PFSK-1 (cell line): ENCODE measurements around the gene SORCS3.

Experiments used
- FOXP2 ChIP-seq: optimal IDR thresholded peaks from 2 replicates; pipeline ENCODE3; 2011; ENCODE audit warnings: borderline replicate concordance, control low read depth, inconsistent platforms; ENCODE audit not compliant: insufficient read depth; ENCODE audit errors: extremely low read length, extremely low read depth
- POLR2AphosphoS5 ChIP-seq: IDR thresholded peaks from 2 replicates; pipeline ENCODE4 v1.6.1; 2012; ENCODE audit warnings: low read depth, mild to moderate bottlenecking, control low read depth, low read length, moderate library complexity
- REST ChIP-seq, 2 experiments: IDR thresholded peaks; 2 replicates each; pipeline versions ENCODE4 v1.6.1 to v1.8.0; 2011 to 2012; ENCODE audit warnings: low read depth in 2 of 2, low read length in 2 of 2, control low read depth in 1 of 2, inconsistent platforms in 1 of 2, mild to moderate bottlenecking in 1 of 2, moderate library complexity in 1 of 2; ENCODE audit not compliant: insufficient read depth in 1 of 2
- SIN3A ChIP-seq: IDR thresholded peaks from 2 replicates; pipeline ENCODE4 v1.6.1; 2012; ENCODE audit warnings: mild to moderate bottlenecking, low read length, moderate library complexity, borderline replicate concordance; ENCODE audit not compliant: insufficient read depth
- TAF1 ChIP-seq: IDR thresholded peaks from 2 replicates; pipeline ENCODE4 v1.6.1; 2012; ENCODE audit warnings: low read length, control low read depth, borderline replicate concordance; ENCODE audit not compliant: insufficient read depth

GRCh38 chr10:104807581-104808310 lies 166.7 kb downstream of the SORCS3 start:
- TF ChIP-seq POLR2AphosphoS5, result no peak
- TF ChIP-seq TAF1, result no peak
- TF ChIP-seq REST (IDR thresholded peaks at IDR 0.05; ENCODE audit: insufficient read depth in 1 of 2, low read depth in 2 of 2, low read length in 2 of 2), result no peak
- TF ChIP-seq SIN3A, result no peak
- TF ChIP-seq FOXP2, result no peak
